Measurements from ENCODE around the gene TBL1XR1. TPM values are rescaled to one million over a fixed set of nuclear protein-coding genes. Genes with fewer than 3 reads are reported as not detected.
A peak's percentile ranks its signal among the peaks of the same experiment; 100 is the strongest.

Gene TBL1XR1
- total RNA-seq, 2 donors from 2014 or later: 202 to 226 TPM

DNA sequence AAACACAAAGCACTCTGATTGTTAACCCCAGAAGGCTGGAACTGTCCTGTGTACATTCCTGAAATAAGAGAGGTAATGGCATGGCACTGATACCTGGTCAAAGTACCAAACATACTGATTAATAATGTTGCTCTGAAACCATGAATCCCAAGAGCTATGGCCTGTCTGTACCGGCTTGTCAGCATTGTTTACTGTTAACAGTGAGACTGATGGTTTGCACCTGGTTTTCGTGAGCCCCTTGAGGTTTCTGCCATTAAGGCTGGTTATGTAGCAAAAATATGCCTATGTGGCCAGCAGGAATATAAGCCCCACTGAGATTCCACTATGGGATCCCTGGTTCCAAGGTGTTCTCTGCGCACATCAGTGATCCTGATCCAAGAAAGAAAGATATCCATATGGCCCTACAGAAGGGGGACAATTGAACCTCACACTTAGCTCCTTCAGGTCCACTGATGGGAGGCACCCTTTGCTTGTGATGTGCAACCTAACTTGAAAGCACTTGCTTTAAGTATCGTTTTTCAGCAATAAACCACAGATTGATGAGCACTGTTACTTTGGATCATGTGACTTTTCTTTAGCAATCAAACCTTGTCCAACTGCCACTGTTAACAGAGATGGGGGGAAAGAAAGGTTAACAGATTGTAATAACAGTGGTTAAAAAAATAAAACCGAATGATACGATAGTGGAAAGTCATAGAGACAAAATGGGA lies 65.2 kb downstream of the TBL1XR1 start:
- peaks cover 10% of the 10 kb centered on the region for H3K4me1 ChIP-seq
- H3K27ac ChIP-seq: no peak overlapping the region
- TF ChIP-seq, protein P1, sequence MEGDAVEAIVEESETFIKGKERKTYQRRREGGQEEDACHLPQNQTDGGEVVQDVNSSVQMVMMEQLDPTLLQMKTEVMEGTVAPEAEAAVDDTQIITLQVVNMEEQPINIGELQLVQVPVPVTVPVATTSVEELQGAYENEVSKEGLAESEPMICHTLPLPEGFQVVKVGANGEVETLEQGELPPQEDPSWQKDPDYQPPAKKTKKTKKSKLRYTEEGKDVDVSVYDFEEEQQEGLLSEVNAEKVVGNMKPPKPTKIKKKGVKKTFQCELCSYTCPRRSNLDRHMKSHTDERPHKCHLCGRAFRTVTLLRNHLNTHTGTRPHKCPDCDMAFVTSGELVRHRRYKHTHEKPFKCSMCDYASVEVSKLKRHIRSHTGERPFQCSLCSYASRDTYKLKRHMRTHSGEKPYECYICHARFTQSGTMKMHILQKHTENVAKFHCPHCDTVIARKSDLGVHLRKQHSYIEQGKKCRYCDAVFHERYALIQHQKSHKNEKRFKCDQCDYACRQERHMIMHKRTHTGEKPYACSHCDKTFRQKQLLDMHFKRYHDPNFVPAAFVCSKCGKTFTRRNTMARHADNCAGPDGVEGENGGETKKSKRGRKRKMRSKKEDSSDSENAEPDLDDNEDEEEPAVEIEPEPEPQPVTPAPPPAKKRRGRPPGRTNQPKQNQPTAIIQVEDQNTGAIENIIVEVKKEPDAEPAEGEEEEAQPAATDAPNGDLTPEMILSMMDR (IDR thresholded peaks at IDR 0.05): no peak
- intact Hi-C loops (cut with DNase I): no loop called here
- H3K36me3 ChIP-seq: no peaks in the 10 kb centered on the region
- H3K9ac ChIP-seq (ENCODE audit: low read depth in 2 of 2, low read length in 2 of 2): no peak overlapping the region
- no peaks in the 10 kb centered on the region for H3K9me3 ChIP-seq
- no peak for DNase-seq
- no peaks in the 10 kb centered on the region for H3K27me3 ChIP-seq
- H3K4me3 ChIP-seq: no peak overlapping the region

GRCh38 chr3:177127008-177127407 lies 70.3 kb downstream of the TBL1XR1 start:
- Histone ChIP-seq H3K9ac (ENCODE audit: low read depth in 2 of 2, low read length in 2 of 2) (no peak overlapping the region), H3K4me1 (peaks cover 13% of the 10 kb centered on the region), H3K36me3 (no peaks in the 10 kb centered on the region), H3K9me3 (no peaks in the 10 kb centered on the region), H3K27ac (peak overlapping the region; percentile 7), H3K27me3 (no peaks in the 10 kb centered on the region), H3K4me3 (no peak overlapping the region)
- TF ChIP-seq, protein P1 (IDR thresholded peaks at IDR 0.05): no peak
- intact Hi-C loops (cut with DNase I): no loop called here
- DNase-seq: no peak

DNA sequence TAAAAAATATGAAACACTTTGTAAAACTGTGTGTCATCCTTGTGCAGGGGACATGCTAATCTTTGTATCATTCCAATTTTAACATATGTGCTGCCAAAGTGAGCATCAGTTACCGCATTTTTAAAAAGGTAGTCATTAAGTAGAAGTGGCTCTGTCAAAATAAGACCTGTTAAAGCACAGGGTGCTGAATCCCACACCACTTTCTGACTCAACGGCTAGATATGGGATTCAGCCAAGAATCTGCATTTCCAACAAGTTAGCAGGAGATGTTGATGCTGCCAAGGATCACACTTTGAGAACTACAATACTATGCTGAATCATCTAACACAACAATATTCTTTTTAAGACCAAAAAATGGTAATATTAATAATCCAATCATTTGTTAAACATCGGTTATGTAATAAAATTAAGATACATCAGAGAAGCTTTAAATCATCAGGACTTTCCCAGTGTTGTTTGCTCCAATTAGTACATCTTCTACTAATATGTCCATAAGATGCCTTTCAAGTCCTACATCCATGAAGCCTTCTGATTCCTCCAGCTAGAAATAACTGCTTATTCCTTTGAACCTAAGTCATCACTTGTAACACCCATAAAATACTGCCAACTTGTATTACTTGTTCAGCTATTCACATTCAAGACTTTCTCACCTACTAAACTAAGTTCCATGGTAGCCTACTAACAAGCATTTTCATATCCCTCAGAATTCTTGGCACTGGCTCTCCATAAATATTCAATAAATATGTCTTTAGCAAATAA lies 71.1 kb downstream of the TBL1XR1 start:
- no peak for DNase-seq
- no peak overlapping the region for H3K9ac ChIP-seq (ENCODE audit: low read depth in 2 of 2, low read length in 2 of 2)
- no peaks in the 10 kb centered on the region for H3K9me3 ChIP-seq
- no peaks in the 10 kb centered on the region for H3K36me3 ChIP-seq
- intact Hi-C loops (cut with DNase I): no loop called here
- no peak overlapping the region for H3K27ac ChIP-seq
- H3K4me3 ChIP-seq: no peak overlapping the region
- TF ChIP-seq, protein P1 (IDR thresholded peaks at IDR 0.05): no peak
- no peaks in the 10 kb centered on the region for H3K27me3 ChIP-seq
- peaks cover 13% of the 10 kb centered on the region for H3K4me1 ChIP-seq

DNA sequence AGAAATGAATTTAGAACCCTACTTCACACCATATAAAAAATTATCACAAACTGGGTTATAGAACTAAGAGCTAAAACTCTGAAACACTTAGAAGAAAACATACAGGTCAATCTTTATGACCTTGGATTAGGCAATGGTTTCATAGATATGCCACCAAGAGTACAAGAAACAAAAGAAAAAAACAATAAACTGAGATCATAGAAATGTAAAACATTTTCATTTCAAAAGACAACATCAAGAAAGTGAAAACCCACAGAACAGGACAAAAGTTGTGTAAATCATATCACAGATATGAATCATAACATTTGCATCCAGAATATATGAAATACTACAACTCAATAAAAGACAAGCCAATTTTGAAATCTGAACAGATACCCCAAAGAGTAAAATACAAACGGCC lies 72.4 kb downstream of the TBL1XR1 start:
- TF ChIP-seq, protein P1 (IDR thresholded peaks at IDR 0.05): no peak
- H3K9me3 ChIP-seq: no peaks in the 10 kb centered on the region
- H3K9ac ChIP-seq (ENCODE audit: low read depth in 2 of 2, low read length in 2 of 2): no peak overlapping the region
- no peak for DNase-seq
- H3K27me3 ChIP-seq: no peaks in the 10 kb centered on the region
- intact Hi-C loops (cut with DNase I): no loop called here
- H3K4me3 ChIP-seq: no peak overlapping the region
- no peaks in the 10 kb centered on the region for H3K36me3 ChIP-seq
- H3K4me1 ChIP-seq: peaks cover 19% of the 10 kb centered on the region
- H3K27ac ChIP-seq: no peak overlapping the region

DNA sequence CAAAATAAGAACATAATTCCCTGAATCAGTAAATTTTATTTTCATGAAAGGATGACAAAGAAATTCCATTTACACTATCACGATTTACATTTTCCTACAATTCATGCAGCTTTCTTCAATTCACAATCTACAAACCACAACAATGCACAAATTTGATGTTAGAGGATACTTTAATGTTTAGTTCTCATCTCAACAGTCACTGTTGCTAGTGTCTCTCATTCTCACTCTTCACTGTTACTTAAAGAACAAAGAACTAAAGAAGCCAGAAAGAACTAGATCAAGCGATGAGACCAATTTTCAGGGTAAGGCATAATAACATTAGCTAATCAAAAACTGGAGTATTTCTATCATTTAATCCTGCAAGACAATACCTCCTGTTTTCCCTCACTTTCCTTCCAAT lies 73.5 kb downstream of the TBL1XR1 start:
- H3K36me3 ChIP-seq: no peaks in the 10 kb centered on the region
- TF ChIP-seq, protein P1 (IDR thresholded peaks at IDR 0.05): no peak
- H3K27ac ChIP-seq: no peak overlapping the region
- no peak overlapping the region for H3K4me3 ChIP-seq
- H3K4me1 ChIP-seq: peaks cover 19% of the 10 kb centered on the region
- intact Hi-C loops (cut with DNase I): no loop called here
- H3K9me3 ChIP-seq: no peaks in the 10 kb centered on the region
- no peak overlapping the region for H3K9ac ChIP-seq (ENCODE audit: low read depth in 2 of 2, low read length in 2 of 2)
- DNase-seq: no peak
- H3K27me3 ChIP-seq: no peaks in the 10 kb centered on the region
